ENCODE data around the gene ZNF865.
"Not testable (repeated sequence)": the region's sequence is repeated elsewhere in the genome, so short reads cannot be mapped to it uniquely, and the experiment has no call there.

The ZNF865 gene

GRCh38 chr19:55605637-55606470, at the start of gene ZNF865:
Gene ZNF865 (plus strand): TSS chr19:55605647. CDS start chr19:55613619, 7,972 bp downstream.
- DNase-seq (ENCODE audit: low spot score): peak; percentile 83
- in situ Hi-C loops (cut with MboI; ENCODE audit: low pct_unique_long_range_greater_than_20kb, low sequenced_read_pairs, unreplicated experiment): loop anchor here (25.0 kb wide), 1 partner anchor 1144 kb away; the partner anchor contains the start of genes CDC42EP5 and LENG9
- TF ChIP-seq CTCF (IDR thresholded peaks at IDR 0.05; ENCODE audit: extremely low read depth, insufficient read depth, missing control alignments): peak; percentile 84

- in situ Hi-C loops (cut with MboI; ENCODE audit: low pct_unique_long_range_greater_than_20kb, low sequenced_read_pairs, unreplicated experiment): no loop called here
- no peak for DNase-seq (ENCODE audit: low spot score)
- TF ChIP-seq CTCF (IDR thresholded peaks at IDR 0.05; ENCODE audit: extremely low read depth, insufficient read depth, missing control alignments): no peak
These were observed 45.8 kb upstream of the ZNF865 start for GRCh38 chr19:55559684-55560083.

GRCh38 chr19:55563261-55563690, 42.2 kb upstream of the ZNF865 start:
- TF ChIP-seq CTCF (IDR thresholded peaks at IDR 0.05; ENCODE audit: extremely low read depth, insufficient read depth, missing control alignments): no peak
- in situ Hi-C loops (cut with MboI; ENCODE audit: low pct_unique_long_range_greater_than_20kb, low sequenced_read_pairs, unreplicated experiment): no loop called here

GRCh38 chr19:55566823-55567222, 38.6 kb upstream of the ZNF865 start:
- TF ChIP-seq CTCF (IDR thresholded peaks at IDR 0.05; ENCODE audit: extremely low read depth, insufficient read depth, missing control alignments): no peak
- DNase-seq (ENCODE audit: low spot score): no peak
- in situ Hi-C loops (cut with MboI; ENCODE audit: low pct_unique_long_range_greater_than_20kb, low sequenced_read_pairs, unreplicated experiment): no loop called here

More at GRCh38 chr19:55563261-55563690, 42.2 kb upstream of the ZNF865 start:
- no peak for DNase-seq (ENCODE audit: low spot score)

- TF ChIP-seq CTCF (IDR thresholded peaks at IDR 0.05; ENCODE audit: extremely low read depth, insufficient read depth, missing control alignments): no peak
- DNase-seq (ENCODE audit: low spot score): no peak
- in situ Hi-C loops (cut with MboI; ENCODE audit: low pct_unique_long_range_greater_than_20kb, low sequenced_read_pairs, unreplicated experiment): no loop called here
These were observed 37.6 kb upstream of the ZNF865 start for GRCh38 chr19:55567708-55568328.

DNA sequence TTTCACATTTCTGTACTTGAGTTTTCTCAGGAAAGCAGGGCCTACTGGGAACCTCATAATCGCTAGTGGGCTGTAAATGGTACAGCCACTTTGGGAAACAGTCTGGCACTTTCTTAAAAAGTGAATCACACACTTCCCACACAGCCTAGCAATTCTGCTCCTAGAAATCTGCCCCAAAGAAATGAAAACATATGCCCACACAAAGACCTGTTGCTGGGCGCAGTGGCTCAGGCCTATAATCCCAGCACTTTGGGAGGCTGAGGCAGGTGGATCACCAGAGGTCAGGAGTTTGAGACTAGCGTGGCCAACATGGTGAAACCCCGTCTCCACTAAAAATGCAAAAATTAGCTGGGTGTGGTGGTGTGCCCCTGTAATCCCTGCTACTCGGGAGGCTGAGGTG, 36.0 kb upstream of the ZNF865 start:
- in situ Hi-C loops (cut with MboI; ENCODE audit: low pct_unique_long_range_greater_than_20kb, low sequenced_read_pairs, unreplicated experiment); DNase-seq (ENCODE audit: low spot score): not testable (repeated sequence)

DNA sequence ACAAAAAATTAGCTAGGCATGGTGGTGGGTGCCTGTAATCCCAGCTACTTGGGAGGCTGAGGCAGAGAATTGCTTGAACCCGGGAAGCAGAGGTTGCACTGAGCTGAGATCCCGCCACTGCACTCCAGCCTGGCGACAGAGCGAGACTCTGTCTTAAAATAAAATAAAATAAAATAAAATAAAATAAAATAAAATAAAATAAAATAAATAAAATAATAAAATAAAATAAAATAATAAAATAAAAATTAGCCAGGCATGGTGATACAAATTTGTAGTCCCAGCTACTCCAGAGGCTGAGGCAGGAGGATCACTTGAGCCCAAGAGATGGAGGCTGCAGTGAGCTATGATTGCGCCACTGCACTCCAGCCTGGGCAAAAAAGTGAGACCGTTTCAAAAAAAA, 31.5 kb upstream of the ZNF865 start:
- in situ Hi-C loops (cut with MboI; ENCODE audit: low pct_unique_long_range_greater_than_20kb, low sequenced_read_pairs, unreplicated experiment); DNase-seq (ENCODE audit: low spot score): not testable (repeated sequence)

All from GM13977 (cell line).